IMR-90 (cell line): ENCODE results near the gene GABBR2.

Source experiments
- CEBPB ChIP-seq: IDR thresholded peaks from 2 replicates; pipeline ENCODE4 v1.6.1; 2012; ENCODE audit warnings: low read depth, low read length, improper control_type of control experiment
- CHD1 ChIP-seq: IDR thresholded peaks from 2 replicates; pipeline ENCODE4 v1.6.1; 2012; ENCODE audit warnings: low read depth, low read length, improper control_type of control experiment
- FOS ChIP-seq: fragments of 150-350 bp; IDR thresholded peaks from 2 replicates; pipeline ENCODE4 v1.6.1; 2016; ENCODE audit warnings: low read depth, low read length
- MAFK ChIP-seq: IDR thresholded peaks from 2 replicates; pipeline ENCODE4 v1.6.1; 2012; ENCODE audit warnings: low read depth, low read length, improper control_type of control experiment
- POLR2A ChIP-seq: IDR thresholded peaks from 2 replicates; pipeline ENCODE4 v1.6.1; 2012; ENCODE audit warnings: mild to moderate bottlenecking, low read depth, low read length
- RAD21 ChIP-seq: IDR thresholded peaks from 2 replicates; pipeline ENCODE4 v1.6.1; 2012; ENCODE audit warnings: low read length, improper control_type of control experiment
- RCOR1 ChIP-seq: IDR thresholded peaks from 2 replicates; pipeline ENCODE4 v1.6.1; 2012; ENCODE audit warnings: mild to moderate bottlenecking, low read length, improper control_type of control experiment; ENCODE audit not compliant: insufficient replicate concordance
- SMC3 ChIP-seq: fragments of 150-350 bp; IDR thresholded peaks from 2 replicates; pipeline ENCODE4 v1.6.1; 2016; ENCODE audit warnings: low read depth, mild to moderate bottlenecking, antibody characterized with exemption, low read length, moderate library complexity
- TF ChIP-seq, protein P1 (sequence below): fragments of 150-350 bp; IDR thresholded peaks from 2 replicates; pipeline ENCODE4 v1.6.1; 2017; ENCODE audit warnings: mild to moderate bottlenecking, antibody characterized with exemption, low read length, low read depth
- TF ChIP-seq, protein P2 (sequence below): conservative IDR thresholded peaks from 2 replicates; pipeline ENCODE4 v1.5.1; 2012; ENCODE audit warnings: mild to moderate bottlenecking, low read depth, low read length, improper control_type of control experiment

DNA sequence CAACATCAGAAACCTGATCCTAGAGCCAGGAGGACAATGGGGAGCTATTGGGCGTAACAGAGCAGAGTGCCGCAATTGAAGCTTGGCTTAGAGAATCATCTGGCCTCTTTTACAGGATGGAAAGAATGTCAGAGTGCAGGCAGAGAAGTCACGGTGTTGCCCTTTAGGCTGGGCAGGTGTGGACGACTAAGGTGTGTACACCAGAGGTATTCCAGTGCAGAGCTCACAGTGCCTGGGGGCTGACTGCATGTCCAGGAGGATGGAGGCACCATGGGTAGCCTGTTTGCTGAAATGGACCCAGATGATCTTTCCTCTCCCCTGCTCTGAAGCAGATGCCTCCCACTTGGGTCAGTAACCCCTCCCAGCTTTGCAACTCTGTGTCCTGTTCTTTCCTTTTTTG lies 404.4 kb downstream of the GABBR2 start:
- TF ChIP-seq SMC3 (no peak), POLR2A (no peak), RCOR1 (no peak), CEBPB (no peak), RAD21 (no peak), FOS (no peak), CHD1 (no peak), MAFK (no peak)
- TF ChIP-seq, protein P1, sequence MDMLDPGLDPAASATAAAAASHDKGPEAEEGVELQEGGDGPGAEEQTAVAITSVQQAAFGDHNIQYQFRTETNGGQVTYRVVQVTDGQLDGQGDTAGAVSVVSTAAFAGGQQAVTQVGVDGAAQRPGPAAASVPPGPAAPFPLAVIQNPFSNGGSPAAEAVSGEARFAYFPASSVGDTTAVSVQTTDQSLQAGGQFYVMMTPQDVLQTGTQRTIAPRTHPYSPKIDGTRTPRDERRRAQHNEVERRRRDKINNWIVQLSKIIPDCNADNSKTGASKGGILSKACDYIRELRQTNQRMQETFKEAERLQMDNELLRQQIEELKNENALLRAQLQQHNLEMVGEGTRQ: no peak
- TF ChIP-seq, protein P2, sequence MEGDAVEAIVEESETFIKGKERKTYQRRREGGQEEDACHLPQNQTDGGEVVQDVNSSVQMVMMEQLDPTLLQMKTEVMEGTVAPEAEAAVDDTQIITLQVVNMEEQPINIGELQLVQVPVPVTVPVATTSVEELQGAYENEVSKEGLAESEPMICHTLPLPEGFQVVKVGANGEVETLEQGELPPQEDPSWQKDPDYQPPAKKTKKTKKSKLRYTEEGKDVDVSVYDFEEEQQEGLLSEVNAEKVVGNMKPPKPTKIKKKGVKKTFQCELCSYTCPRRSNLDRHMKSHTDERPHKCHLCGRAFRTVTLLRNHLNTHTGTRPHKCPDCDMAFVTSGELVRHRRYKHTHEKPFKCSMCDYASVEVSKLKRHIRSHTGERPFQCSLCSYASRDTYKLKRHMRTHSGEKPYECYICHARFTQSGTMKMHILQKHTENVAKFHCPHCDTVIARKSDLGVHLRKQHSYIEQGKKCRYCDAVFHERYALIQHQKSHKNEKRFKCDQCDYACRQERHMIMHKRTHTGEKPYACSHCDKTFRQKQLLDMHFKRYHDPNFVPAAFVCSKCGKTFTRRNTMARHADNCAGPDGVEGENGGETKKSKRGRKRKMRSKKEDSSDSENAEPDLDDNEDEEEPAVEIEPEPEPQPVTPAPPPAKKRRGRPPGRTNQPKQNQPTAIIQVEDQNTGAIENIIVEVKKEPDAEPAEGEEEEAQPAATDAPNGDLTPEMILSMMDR: no peak
